GM12878 (cell line): ENCODE results near the gene MAP3K4.

ENCODE experiments used
- EZH2 ChIP-seq: IDR thresholded peaks from 2 replicates; pipeline ENCODE4 v1.6.1; 2012; ENCODE audit warnings: low read depth, mild to moderate bottlenecking, control low read depth, inconsistent platforms, low read length, borderline replicate concordance; ENCODE audit not compliant: control insufficient read depth
- TF ChIP-seq, protein P1 (sequence below), 3 experiments: IDR thresholded peaks in 2 of 3; conservative IDR thresholded peaks in 1 of 3; 2 replicates each; pipeline ENCODE4 v1.5.1; 2011; ENCODE audit warnings: low read depth in 3 of 3, low read length in 3 of 3, mild to moderate bottlenecking in 3 of 3, control low read depth in 2 of 3, moderate library complexity in 2 of 3, inconsistent platforms in 1 of 3, mixed read lengths in 1 of 3; ENCODE audit not compliant: control insufficient read depth in 2 of 3, insufficient read depth in 1 of 3; ENCODE audit errors: extremely low read depth in 1 of 3

DNA sequence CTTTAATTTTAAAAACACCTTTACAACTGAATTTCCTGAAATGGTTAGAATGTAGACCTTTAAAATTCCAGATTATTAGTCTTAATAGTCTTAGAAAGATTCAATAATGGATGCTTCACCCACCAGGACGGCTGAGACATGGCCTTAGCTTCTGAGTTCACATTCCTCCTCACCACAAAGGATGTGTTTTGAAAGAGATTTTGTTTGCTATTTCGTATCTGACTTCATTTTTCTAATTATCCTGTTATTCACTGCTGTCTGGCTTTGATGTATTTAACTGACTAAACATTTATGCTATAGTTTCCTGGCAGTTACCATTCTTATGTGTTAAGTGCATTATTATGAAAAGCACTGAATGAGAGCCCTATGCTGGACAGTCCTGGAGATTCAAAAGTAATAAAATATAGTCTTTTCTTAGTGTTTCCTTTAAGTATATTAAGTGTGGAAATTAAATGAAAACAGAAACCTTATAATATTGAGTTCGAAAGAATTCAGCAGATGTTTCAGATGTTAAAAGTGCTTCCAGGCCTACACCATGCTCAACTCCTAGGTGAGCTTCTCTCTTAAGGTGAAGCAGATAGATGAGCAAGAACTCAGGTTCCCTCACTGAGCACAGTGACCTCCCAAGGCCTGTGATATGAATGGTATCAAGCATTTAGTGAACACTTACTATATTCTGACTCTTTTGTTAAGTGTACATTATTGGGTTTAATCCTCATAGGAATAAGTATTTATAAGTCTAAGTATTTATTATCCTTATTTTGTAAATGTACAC lies 40.3 kb downstream of the MAP3K4 start:
- TF ChIP-seq, protein P1, sequence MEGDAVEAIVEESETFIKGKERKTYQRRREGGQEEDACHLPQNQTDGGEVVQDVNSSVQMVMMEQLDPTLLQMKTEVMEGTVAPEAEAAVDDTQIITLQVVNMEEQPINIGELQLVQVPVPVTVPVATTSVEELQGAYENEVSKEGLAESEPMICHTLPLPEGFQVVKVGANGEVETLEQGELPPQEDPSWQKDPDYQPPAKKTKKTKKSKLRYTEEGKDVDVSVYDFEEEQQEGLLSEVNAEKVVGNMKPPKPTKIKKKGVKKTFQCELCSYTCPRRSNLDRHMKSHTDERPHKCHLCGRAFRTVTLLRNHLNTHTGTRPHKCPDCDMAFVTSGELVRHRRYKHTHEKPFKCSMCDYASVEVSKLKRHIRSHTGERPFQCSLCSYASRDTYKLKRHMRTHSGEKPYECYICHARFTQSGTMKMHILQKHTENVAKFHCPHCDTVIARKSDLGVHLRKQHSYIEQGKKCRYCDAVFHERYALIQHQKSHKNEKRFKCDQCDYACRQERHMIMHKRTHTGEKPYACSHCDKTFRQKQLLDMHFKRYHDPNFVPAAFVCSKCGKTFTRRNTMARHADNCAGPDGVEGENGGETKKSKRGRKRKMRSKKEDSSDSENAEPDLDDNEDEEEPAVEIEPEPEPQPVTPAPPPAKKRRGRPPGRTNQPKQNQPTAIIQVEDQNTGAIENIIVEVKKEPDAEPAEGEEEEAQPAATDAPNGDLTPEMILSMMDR (IDR thresholded peaks at IDR 0.05 in 2 of 3, conservative IDR thresholded peaks at IDR 0.05 in 1 of 3; ENCODE audit: control insufficient read depth in 2 of 3, extremely low read depth in 1 of 3, insufficient read depth in 1 of 3, low read depth in 3 of 3, low read length in 3 of 3), result no peak
- no peak for TF ChIP-seq EZH2
